Small intestine (tissue), 7 donors: Measurements from ENCODE around the gene BCL3. TPM values are rescaled to one million over a fixed set of nuclear protein-coding genes. Genes with fewer than 3 reads are reported as not detected.

Experiments used
- DNase-seq, 2 donors: peaks; one replicate each; pipeline versions ENCODE4 v3.0.0 to v3.0.0-alpha.2; 2013
- FAIRE-seq: peaks from 2 replicates; lab custom pipeline; 2012; peaks lifted over from hg19 to GRCh38; lab: Jason Lieb, UNC
- H3K27ac ChIP-seq, 3 donors: one replicate each; pipeline ENCODE4 v1.5.1; 2013; ENCODE audit warnings: low read length in 2 of 3, mild to moderate bottlenecking in 2 of 3, control low read depth in 1 of 3, inconsistent platforms in 1 of 3, low read depth in 1 of 3, moderate library complexity in 1 of 3
- H3K27me3 ChIP-seq, 3 donors: one replicate each; pipeline ENCODE4 v1.6.1; 2013; ENCODE audit warnings: low read length in 3 of 3, inconsistent platforms in 1 of 3; ENCODE audit not compliant: control insufficient read depth in 3 of 3, insufficient read depth in 3 of 3
- H3K36me3 ChIP-seq, 3 donors: one replicate each; pipeline ENCODE4 v1.6.1; 2013; ENCODE audit warnings: low read length in 3 of 3, inconsistent platforms in 1 of 3, low read depth in 1 of 3, mild to moderate bottlenecking in 1 of 3, moderate library complexity in 1 of 3; ENCODE audit not compliant: control insufficient read depth in 3 of 3, insufficient read depth in 2 of 3
- H3K4me1 ChIP-seq, 3 donors: one replicate each; pipeline ENCODE4 v1.6.1; 2013; ENCODE audit warnings: low read length in 2 of 3, inconsistent platforms in 1 of 3, low read depth in 1 of 3, mild to moderate bottlenecking in 1 of 3, moderate library complexity in 1 of 3; ENCODE audit not compliant: control insufficient read depth in 3 of 3, insufficient read depth in 2 of 3
- H3K4me3 ChIP-seq, 3 donors: one replicate each; pipeline ENCODE4 v1.5.1; 2013; ENCODE audit warnings: low read length in 3 of 3, control low read depth in 1 of 3, inconsistent platforms in 1 of 3, low read depth in 1 of 3, mild to moderate bottlenecking in 1 of 3, moderate library complexity in 1 of 3
- H3K9me3 ChIP-seq, 2 donors: one replicate each; pipeline ENCODE4 v1.6.1; 2013; ENCODE audit warnings: low read depth in 1 of 2, low read length in 1 of 2; ENCODE audit not compliant: control insufficient read depth in 2 of 2, insufficient read depth in 1 of 2
- WGBS, 3 donors: extraction: QIAGEN DNeasy Blood & Tissue Kit; methylation state at CpG; one replicate each; pipeline ENCODE4 v1.1.7; 2013; 5-methylcytosine and 5-hydroxymethylcytosine counted together
- polyA plus RNA-seq, 4 donors: library from polyadenylated mRNA; stranded (reverse) in 3 of 4; unstranded in 1 of 4; fragments of 200-250 nt in 3 of 4; fragments of 120-200 nt in 1 of 4; gene quantifications; one replicate each; pipeline versions ENCODE4 v1.2.1 to v1.2.3, GENCODE V29; 2013
- donor health status: healthy with polysubstance abuse.
- donor health status: control.
- donor health status: control.
- donor health status: Bipolar disorder and iron deficiency.
- donor health status: healthy.

BCL3 gene
- polyA plus RNA-seq, 4 donors: 48.6 to 136 (median 77.3) TPM

DNA sequence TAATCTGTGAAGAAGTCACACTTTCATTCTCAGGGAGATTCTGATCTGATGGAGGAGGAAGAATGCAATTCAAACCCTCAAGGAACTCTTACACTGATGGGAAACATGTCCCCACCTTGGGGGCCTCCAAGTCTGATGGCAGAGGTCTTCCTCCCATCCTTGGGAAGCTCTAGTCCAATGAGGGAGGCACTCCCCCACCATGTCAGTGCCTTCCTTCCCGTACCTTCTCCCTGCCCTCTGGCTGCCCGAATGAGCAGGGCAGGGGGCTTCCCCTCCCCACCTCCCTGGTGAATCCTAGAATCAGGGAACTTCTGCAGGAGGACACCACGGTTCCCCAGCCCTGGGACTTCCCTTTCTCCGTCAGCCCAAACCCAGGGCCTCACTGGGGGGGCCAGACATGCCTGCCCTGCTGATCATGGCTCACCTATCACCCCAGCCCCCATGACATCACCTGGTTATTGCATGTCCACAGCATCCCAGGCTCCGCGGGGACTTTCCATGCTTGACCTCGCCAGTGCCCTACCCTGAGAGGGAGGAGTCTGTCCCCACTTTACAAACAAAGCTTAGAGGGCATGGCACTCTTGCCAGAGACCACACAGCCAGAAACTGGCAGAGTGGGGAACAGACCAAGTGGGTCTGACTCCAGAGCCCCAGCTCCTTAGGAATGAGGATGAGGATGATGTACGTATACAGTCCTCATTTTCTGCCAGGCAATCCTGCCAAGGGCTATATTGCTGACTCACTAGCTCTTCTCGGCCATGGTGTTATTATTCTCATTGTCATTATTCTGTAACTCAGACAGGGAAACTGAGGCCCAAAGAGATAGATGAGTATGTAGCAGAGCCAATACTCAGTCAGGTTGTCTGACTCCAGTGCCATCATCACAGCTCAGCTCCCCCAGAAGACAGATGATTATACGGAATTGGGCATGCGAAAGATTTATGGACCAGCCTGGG lies 9.6 kb upstream of the BCL3 start:
- Histone ChIP-seq H3K4me3 (no peak overlapping the region), H3K4me1 (peaks cover 7 to 45% (median 8%) of the 10 kb centered on the region in 3 donors), H3K9me3 (no peaks in the 10 kb centered on the region), H3K36me3 (no peaks in the 10 kb centered on the region), H3K27me3 (no peaks in the 10 kb centered on the region), H3K27ac (no peak overlapping the region)
- 46 to 54% (median 47%) methylated on average over 11 of the region's 11 CpGs for WGBS, 3 donors
- DNase-seq (peak in 1 of 2 donors; percentile 27), FAIRE-seq (no peak)

DNA sequence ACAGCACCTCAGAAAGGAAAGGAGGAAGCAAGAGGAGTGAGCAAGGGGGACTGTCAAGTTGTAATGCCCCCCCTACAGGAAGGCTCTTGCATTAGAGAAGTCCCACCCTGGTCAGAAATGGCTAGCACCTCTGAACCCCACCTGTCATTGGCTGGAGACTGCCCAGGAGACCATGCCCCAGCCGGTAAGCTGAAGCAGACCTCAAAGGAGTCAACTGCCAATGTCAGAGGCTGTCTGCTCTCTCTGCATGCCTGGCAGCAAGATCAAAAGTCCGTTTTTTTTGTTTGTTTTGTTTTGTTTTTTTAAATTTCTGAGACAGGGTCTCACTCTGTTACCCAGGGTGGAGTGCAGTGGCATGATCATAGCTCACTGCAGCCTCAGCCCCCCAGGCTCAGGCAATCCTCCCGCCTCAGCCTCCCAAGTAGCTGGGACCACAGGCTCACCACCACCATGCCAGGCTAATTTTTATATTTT lies 8.1 kb upstream of the BCL3 start:
- no peak for DNase-seq
- no peak overlapping the region for H3K27ac ChIP-seq
- no peak for FAIRE-seq
- no peaks in the 10 kb centered on the region for H3K36me3 ChIP-seq
- no peak overlapping the region for H3K4me3 ChIP-seq
- no peaks in the 10 kb centered on the region for H3K9me3 ChIP-seq
- H3K4me1 ChIP-seq: peaks cover 4 to 60% (median 8%) of the 10 kb centered on the region in 3 donors
- WGBS, 3 donors: 31 to 52% (median 51%) methylated on average over 3 of the region's 3 CpGs
- H3K27me3 ChIP-seq: no peaks in the 10 kb centered on the region

- Histone ChIP-seq H3K27ac (peak overlapping the region; percentile 86 to 94 (median 88)), H3K27me3 (no peaks in the 10 kb centered on the region), H3K4me3 (no peak overlapping the region), H3K4me1 (peaks cover 4 to 69% (median 8%) of the 10 kb centered on the region in 3 donors), H3K9me3 (no peaks in the 10 kb centered on the region), H3K36me3 (no peaks in the 10 kb centered on the region)
- 32 to 43% (median 37%) methylated on average over 6 of the region's 6 CpGs for WGBS, 3 donors
- DNase-seq: no peak
- no peak for FAIRE-seq
Measured at GRCh38 chr19:44741258-44741731, 7.2 kb upstream of the BCL3 start.

DNA sequence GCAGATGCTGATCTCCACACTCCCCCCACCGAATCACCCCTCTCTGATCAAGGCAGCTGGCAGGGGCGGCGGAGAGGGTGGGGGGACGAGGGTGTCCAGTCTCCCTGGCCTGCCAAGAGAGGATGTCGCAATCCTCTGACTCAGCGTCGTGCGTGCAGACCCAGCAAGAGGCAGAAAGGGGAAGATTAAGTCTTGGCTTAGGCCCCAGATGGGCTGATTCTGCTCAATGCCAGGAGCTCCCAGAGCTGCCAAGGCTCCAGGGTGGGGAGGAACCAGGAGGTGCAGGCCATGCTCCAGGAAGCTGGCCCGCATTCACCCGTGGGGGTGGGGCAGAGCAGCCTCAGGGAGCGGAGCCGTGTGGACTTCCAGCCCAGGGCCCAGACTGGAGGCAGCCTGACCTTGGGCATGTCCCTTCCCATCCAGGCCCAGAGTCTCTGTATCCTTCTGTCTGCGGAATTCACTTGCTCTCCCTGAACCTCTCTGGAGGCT lies 6.6 kb upstream of the BCL3 start:
- 6 to 24% (median 12%) methylated on average over 13 of the region's 13 CpGs for WGBS, 3 donors
- Histone ChIP-seq H3K27me3 (no peaks in the 10 kb centered on the region), H3K27ac (peak overlapping the region; percentile 86 to 94 (median 88)), H3K9me3 (no peaks in the 10 kb centered on the region), H3K36me3 (no peaks in the 10 kb centered on the region), H3K4me1 (peaks cover 4 to 75% (median 13%) of the 10 kb centered on the region in 3 donors), H3K4me3 (no peak overlapping the region)
- DNase-seq (peak; percentile 95 to 100), FAIRE-seq (no peak)

DNA sequence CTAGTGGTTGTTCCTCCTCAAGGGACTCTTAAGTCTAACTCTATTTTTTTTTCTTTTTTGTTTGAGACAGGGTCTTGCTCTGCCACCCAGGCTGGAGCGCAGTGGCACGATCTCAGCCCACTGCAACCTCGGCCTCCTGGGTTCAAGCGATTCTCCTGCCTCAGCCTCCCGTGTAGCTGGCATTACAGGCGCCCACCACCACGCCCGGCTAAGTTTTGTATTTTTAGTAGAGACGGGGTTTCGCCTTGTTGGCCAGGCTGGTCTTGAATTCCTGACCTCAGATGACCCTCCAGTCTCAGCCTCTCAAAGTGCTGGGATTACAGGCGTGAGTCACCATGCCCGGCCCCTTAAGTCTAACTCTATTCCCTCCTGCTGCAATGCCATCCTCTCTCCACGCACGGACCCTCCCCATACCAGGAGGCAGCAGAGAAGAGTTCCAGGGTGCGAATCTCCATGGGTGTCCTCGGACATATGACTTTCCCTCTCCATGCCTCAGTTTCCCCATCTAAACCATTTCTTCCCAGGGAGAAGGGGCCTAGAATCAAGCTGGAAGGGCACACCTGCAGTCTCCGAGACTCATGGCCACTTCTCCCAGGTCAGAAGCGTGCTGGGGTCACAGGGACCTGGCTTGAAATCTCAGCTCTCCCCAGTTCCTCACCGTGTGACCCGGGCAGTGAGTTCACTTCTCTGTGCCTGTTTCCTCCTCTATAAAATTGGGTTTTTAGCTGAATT lies 6.0 kb upstream of the BCL3 start:
- Histone ChIP-seq H3K4me3 (no peak overlapping the region), H3K36me3 (no peaks in the 10 kb centered on the region), H3K27ac (peak overlapping the region; percentile 77 to 94 (median 88)), H3K9me3 (no peaks in the 10 kb centered on the region), H3K4me1 (peaks cover 4 to 79% (median 15%) of the 10 kb centered on the region in 3 donors), H3K27me3 (no peaks in the 10 kb centered on the region)
- WGBS, 3 donors: 35 to 53% (median 49%) methylated on average over 20 of the region's 20 CpGs
- DNase-seq: peak in 1 of 2 donors; percentile 66
- no peak for FAIRE-seq

DNA sequence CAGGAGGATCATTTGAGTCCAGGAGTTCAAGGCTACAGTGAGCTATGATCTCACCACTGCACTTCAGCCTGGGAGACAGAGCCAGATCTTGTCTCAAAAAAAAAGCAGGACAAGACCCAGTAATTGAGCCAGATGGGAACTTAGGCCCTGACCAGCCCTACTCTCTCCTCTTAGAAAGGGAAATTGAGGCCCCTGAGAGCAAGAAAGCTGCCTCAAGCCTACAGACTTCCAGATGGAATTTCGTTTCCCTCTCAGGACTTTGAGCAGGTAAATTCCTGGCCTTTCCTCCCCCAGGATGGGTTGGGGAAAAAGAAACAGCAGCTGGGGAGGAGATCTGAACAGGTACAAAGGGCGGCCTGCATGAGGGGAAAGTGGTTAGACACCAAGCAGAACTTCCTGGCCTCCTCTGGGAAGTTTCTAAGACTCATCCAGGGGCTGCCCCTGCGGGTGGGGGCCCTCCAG lies 3.6 kb upstream of the BCL3 start:
- Histone ChIP-seq H3K36me3 (peaks cover 0 to 5% (median 0%) of the 10 kb centered on the region in 3 donors), H3K4me1 (peaks cover 0 to 82% (median 15%) of the 10 kb centered on the region in 3 donors), H3K4me3 (peak overlapping the region in 1 of 3 donors; percentile 27), H3K9me3 (no peaks in the 10 kb centered on the region), H3K27ac (peak overlapping the region; percentile 92 to 99 (median 98)), H3K27me3 (no peaks in the 10 kb centered on the region)
- 14 to 39% (median 38%) methylated on average over 2 to 3 of the region's 3 CpGs for WGBS, 3 donors
- DNase-seq (peak; percentile 76 to 88), FAIRE-seq (no peak)

DNA sequence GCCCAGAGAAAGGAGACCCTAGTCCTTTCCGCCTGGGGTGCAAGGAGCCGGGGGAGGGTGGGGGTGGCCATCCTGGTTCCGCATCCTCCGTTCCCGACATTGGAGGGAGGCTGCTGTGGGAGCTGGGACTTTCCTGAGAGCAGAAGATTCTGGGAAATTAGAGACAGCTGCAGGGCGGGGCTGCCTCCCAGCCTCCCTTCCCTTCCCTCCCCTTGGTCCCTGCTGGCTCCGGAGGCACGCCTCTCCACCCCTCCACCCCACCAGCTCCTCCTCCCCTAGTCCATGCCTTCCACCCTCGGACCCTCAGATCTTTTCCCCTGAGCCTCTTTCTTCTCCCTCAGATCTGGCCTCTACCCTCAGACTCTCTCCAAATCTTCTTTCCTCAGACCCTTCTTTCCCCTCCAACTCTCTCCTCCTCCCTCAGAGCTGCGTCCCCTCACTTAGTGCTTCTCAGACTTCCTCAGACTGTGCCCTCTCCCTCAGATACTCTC lies 3.1 kb upstream of the BCL3 start:
- H3K27me3 ChIP-seq: no peaks in the 10 kb centered on the region
- no peaks in the 10 kb centered on the region for H3K9me3 ChIP-seq
- peak overlapping the region; percentile 92 to 99 (median 98) for H3K27ac ChIP-seq
- DNase-seq: peak; percentile 75 to 80
- H3K36me3 ChIP-seq: peaks cover 0 to 10% (median 0%) of the 10 kb centered on the region in 3 donors
- H3K4me3 ChIP-seq: peak overlapping the region in 1 of 3 donors; percentile 27
- no peak for FAIRE-seq
- peaks cover 0 to 80% (median 15%) of the 10 kb centered on the region in 3 donors for H3K4me1 ChIP-seq
- 9 to 31% (median 23%) methylated on average over 10 of the region's 10 CpGs for WGBS, 3 donors
